Activated T-cell treated with anti-CD3 and anti-CD28 coated beads, Interleukin-2, amount 50 U/mL, for 4 hours (primary cell): ENCODE data around the gene RMND1. TPM values are rescaled to one million over a fixed set of nuclear protein-coding genes. Genes with fewer than 3 reads are reported as not detected.

Experiments used
- ATAC-seq, 2 donors: fragments of 200-7000 bp; cut with Tn5 transposase; one replicate each; pipeline ENCODE4 v1.10.0; 2021
- DNase-seq: peaks from one replicate; pipeline ENCODE4 v3.0.0-alpha.2; 2020
- H3K27me3 Mint-ChIP-seq: one replicate; pipeline ENCODE4 v1.8.0; 2021; ENCODE audit warnings: low read depth, mixed read lengths
- H3K36me3 Mint-ChIP-seq: one replicate; pipeline ENCODE4 v1.8.0; 2022; ENCODE audit warnings: mixed read lengths; ENCODE audit not compliant: insufficient read depth
- H3K4me1 Mint-ChIP-seq: one replicate; pipeline ENCODE4 v1.8.0; 2021; ENCODE audit warnings: low read depth, mixed read lengths
- H3K4me3 Mint-ChIP-seq: one replicate; pipeline ENCODE4 v1.8.0; 2021; ENCODE audit warnings: mild to moderate bottlenecking, moderate library complexity, mixed read lengths
- H3K9me3 Mint-ChIP-seq: one replicate; pipeline ENCODE4 v1.8.0; 2021; ENCODE audit warnings: mixed read lengths
- total RNA-seq, 3 donors: library from RNA; stranded (reverse); gene quantifications; one replicate each; pipeline ENCODE4 v1.2.1, GENCODE V29; 2021

Gene RMND1
- total RNA-seq, 3 donors from 2014 or later = 15.3 to 18.1 (median 16.5) TPM

GRCh38 chr6:151442371-151442770 is 9.6 kb downstream of the RMND1 start:
- H3K4me1 Mint-ChIP-seq = peaks cover 34% of the 10 kb centered on the region

GRCh38 chr6:151441390-151442166 is 10.3 kb downstream of the RMND1 start:
- ATAC-seq (no peak), DNase-seq (no peak)
- Mint-ChIP-seq H3K9me3 (no peaks in the 10 kb centered on the region), H3K4me3 (no peak overlapping the region), H3K4me1 (peaks cover 36% of the 10 kb centered on the region), H3K36me3 (peaks cover 17% of the 10 kb centered on the region), H3K27me3 (no peaks in the 10 kb centered on the region)

More at GRCh38 chr6:151442371-151442770, 9.6 kb downstream of the RMND1 start:
- DNase-seq (no peak), ATAC-seq (no peak)
- Mint-ChIP-seq H3K4me3 (no peak overlapping the region), H3K27me3 (no peaks in the 10 kb centered on the region), H3K9me3 (no peaks in the 10 kb centered on the region), H3K36me3 (peaks cover 15% of the 10 kb centered on the region)

- no peak overlapping the region for H3K4me3 Mint-ChIP-seq
These were observed 11.0 kb downstream of the RMND1 start for GRCh38 chr6:151440930-151441329.

GRCh38 chr6:151440498-151440897 is 11.4 kb downstream of the RMND1 start:
- Mint-ChIP-seq H3K9me3 (no peaks in the 10 kb centered on the region), H3K4me1 (peaks cover 38% of the 10 kb centered on the region), H3K36me3 (peaks cover 24% of the 10 kb centered on the region), H3K4me3 (no peak overlapping the region), H3K27me3 (no peaks in the 10 kb centered on the region)
- DNase-seq (no peak), ATAC-seq (no peak)

More at GRCh38 chr6:151440930-151441329, 11.0 kb downstream of the RMND1 start:
- peaks cover 24% of the 10 kb centered on the region for H3K36me3 Mint-ChIP-seq
- peaks cover 38% of the 10 kb centered on the region for H3K4me1 Mint-ChIP-seq
- ATAC-seq (no peak), DNase-seq (no peak)
- no peaks in the 10 kb centered on the region for H3K9me3 Mint-ChIP-seq
- H3K27me3 Mint-ChIP-seq = no peaks in the 10 kb centered on the region

GRCh38 chr6:151437401-151437800 is 14.5 kb downstream of the RMND1 start:
- DNase-seq = no peak
- Mint-ChIP-seq H3K4me1 (peaks cover 31% of the 10 kb centered on the region), H3K36me3 (peaks cover 21% of the 10 kb centered on the region), H3K9me3 (no peaks in the 10 kb centered on the region), H3K4me3 (no peak overlapping the region), H3K27me3 (no peaks in the 10 kb centered on the region)
- ATAC-seq = no peak

GRCh38 chr6:151436802-151437201 is 15.1 kb downstream of the RMND1 start:
- Mint-ChIP-seq H3K27me3 (no peaks in the 10 kb centered on the region), H3K36me3 (peaks cover 23% of the 10 kb centered on the region), H3K9me3 (no peaks in the 10 kb centered on the region), H3K4me1 (peaks cover 28% of the 10 kb centered on the region), H3K4me3 (no peak overlapping the region)
- DNase-seq (no peak), ATAC-seq (no peak)

GRCh38 chr6:151436300-151436699 is 15.6 kb downstream of the RMND1 start:
- Mint-ChIP-seq H3K4me1 (peaks cover 23% of the 10 kb centered on the region), H3K4me3 (no peak overlapping the region), H3K36me3 (peaks cover 23% of the 10 kb centered on the region), H3K9me3 (no peaks in the 10 kb centered on the region), H3K27me3 (no peaks in the 10 kb centered on the region)
- ATAC-seq (no peak), DNase-seq (no peak)

- ATAC-seq = no peak
- no peaks in the 10 kb centered on the region for H3K9me3 Mint-ChIP-seq
- no peak for DNase-seq
- H3K36me3 Mint-ChIP-seq = peaks cover 35% of the 10 kb centered on the region
- H3K4me3 Mint-ChIP-seq = no peak overlapping the region
- H3K4me1 Mint-ChIP-seq = peaks cover 14% of the 10 kb centered on the region
- no peaks in the 10 kb centered on the region for H3K27me3 Mint-ChIP-seq
These were observed 17.6 kb downstream of the RMND1 start for GRCh38 chr6:151434369-151434768.

GRCh38 chr6:151432651-151433050 is 19.3 kb downstream of the RMND1 start:
- H3K36me3 Mint-ChIP-seq = peaks cover 33% of the 10 kb centered on the region
- no peaks in the 10 kb centered on the region for H3K9me3 Mint-ChIP-seq
- no peak overlapping the region for H3K4me3 Mint-ChIP-seq
- DNase-seq (no peak), ATAC-seq (no peak)
- H3K4me1 Mint-ChIP-seq = peaks cover 8% of the 10 kb centered on the region
- H3K27me3 Mint-ChIP-seq = no peaks in the 10 kb centered on the region

GRCh38 chr6:151431337-151431736 is 20.6 kb downstream of the RMND1 start:
- Mint-ChIP-seq H3K36me3 (peaks cover 32% of the 10 kb centered on the region), H3K27me3 (no peaks in the 10 kb centered on the region), H3K9me3 (no peaks in the 10 kb centered on the region), H3K4me3 (no peak overlapping the region), H3K4me1 (peaks cover 2% of the 10 kb centered on the region)
- ATAC-seq (no peak), DNase-seq (no peak)

- ATAC-seq = no peak
- H3K27me3 Mint-ChIP-seq = no peaks in the 10 kb centered on the region
These were observed 21.0 kb downstream of the RMND1 start for GRCh38 chr6:151430886-151431285.

GRCh38 chr6:151428093-151428735 is 23.7 kb downstream of the RMND1 start:
- ATAC-seq = no peak
- H3K36me3 Mint-ChIP-seq = peaks cover 41% of the 10 kb centered on the region
- no peaks in the 10 kb centered on the region for H3K9me3 Mint-ChIP-seq
- no peaks in the 10 kb centered on the region for H3K27me3 Mint-ChIP-seq
- no peak for DNase-seq
- H3K4me3 Mint-ChIP-seq = no peak overlapping the region
- no peaks in the 10 kb centered on the region for H3K4me1 Mint-ChIP-seq

More at GRCh38 chr6:151430886-151431285, 21.0 kb downstream of the RMND1 start:
- Mint-ChIP-seq H3K9me3 (no peaks in the 10 kb centered on the region), H3K36me3 (peaks cover 32% of the 10 kb centered on the region), H3K4me1 (no peaks in the 10 kb centered on the region), H3K4me3 (no peak overlapping the region)
- no peak for DNase-seq

GRCh38 chr6:151425561-151425960 is 26.4 kb downstream of the RMND1 start:
- ATAC-seq = no peak
- H3K9me3 Mint-ChIP-seq = no peaks in the 10 kb centered on the region
- H3K4me3 Mint-ChIP-seq = no peak overlapping the region
- no peaks in the 10 kb centered on the region for H3K27me3 Mint-ChIP-seq
- DNase-seq = no peak
- peaks cover 32% of the 10 kb centered on the region for H3K36me3 Mint-ChIP-seq
- H3K4me1 Mint-ChIP-seq = no peaks in the 10 kb centered on the region

GRCh38 chr6:151422981-151423380 is 28.9 kb downstream of the RMND1 start:
- H3K4me1 Mint-ChIP-seq = no peaks in the 10 kb centered on the region
- no peak for DNase-seq
- no peak overlapping the region for H3K4me3 Mint-ChIP-seq
- no peak for ATAC-seq
- no peaks in the 10 kb centered on the region for H3K9me3 Mint-ChIP-seq
- H3K27me3 Mint-ChIP-seq = no peaks in the 10 kb centered on the region
- H3K36me3 Mint-ChIP-seq = peaks cover 21% of the 10 kb centered on the region

- ATAC-seq (no peak), DNase-seq (no peak)
- Mint-ChIP-seq H3K4me1 (peaks cover 17% of the 10 kb centered on the region), H3K27me3 (no peaks in the 10 kb centered on the region), H3K9me3 (peaks cover 4% of the 10 kb centered on the region), H3K36me3 (peaks cover 28% of the 10 kb centered on the region), H3K4me3 (no peak overlapping the region)
These were observed 34.4 kb downstream of the RMND1 start for GRCh38 chr6:151417477-151417876.
